HG03571 (cell line): ENCODE results near the gene CELA2B.
"Not testable (repeated sequence)": the region's sequence is repeated elsewhere in the genome, so short reads cannot be mapped to it uniquely, and the experiment has no call there.

ENCODE experiments used
- ATAC-seq: cut with Tn5 transposase; IDR thresholded peaks from one replicate; pipeline ENCODE4 v1.9.1; 2021; ENCODE audit not compliant: unreplicated experiment

The CELA2B gene

GRCh38 chr1:15475752-15476314, at the start of gene CELA2B:
Gene CELA2B, plus strand, starts transcription at chr1:15476104. Its CDS starts 22 bp downstream, at chr1:15476126.
- no peak for ATAC-seq

GRCh38 chr1:15426492-15427279, 49.2 kb upstream of the CELA2B start:
- no peak for ATAC-seq

GRCh38 chr1:15427280-15427666, 48.6 kb upstream of the CELA2B start:
- no peak for ATAC-seq

DNA sequence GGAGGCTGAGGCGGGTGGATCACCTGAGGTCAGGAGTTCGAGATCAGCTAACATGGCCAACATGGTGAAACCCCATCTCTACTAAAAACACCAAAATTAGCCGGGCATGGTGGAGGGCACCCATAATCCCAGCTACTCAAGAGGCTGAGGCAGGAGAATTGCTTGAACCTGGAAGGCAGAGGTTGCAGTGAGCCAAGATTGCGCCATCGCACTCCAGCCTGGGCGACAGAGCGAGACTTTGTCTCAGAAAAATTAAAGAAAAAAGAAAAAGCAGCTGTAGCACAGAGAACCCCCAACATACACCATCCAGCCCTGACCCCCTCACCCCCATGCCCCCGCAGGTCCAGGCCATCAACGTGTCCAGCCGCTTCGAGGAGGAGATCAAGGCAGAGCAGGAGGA, 47.7 kb upstream of the CELA2B start:
- not testable (repeated sequence) for ATAC-seq

GRCh38 chr1:15428815-15429435, 47.0 kb upstream of the CELA2B start:
- no peak for ATAC-seq

DNA sequence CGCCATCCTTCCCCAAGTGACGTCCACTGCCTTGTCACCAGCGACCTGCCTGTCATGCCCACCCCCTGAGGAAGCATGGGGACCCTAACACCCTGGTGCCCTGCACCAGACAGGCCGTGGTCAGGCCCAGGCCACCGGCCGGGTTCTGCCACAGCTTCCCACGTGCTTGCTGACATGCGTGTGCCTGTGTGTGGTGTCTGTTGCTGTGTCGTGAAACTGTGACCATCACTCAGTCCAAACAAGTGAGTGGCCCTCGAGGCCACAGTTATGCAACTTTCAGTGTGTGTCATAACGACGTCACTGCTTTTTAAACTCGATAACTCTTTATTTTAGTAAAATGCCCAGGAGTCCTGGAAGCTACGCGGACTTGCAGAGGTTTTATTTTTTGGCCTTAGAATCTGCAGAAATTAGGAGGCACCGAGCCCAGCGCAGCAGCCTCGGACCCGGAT, 46.2 kb upstream of the CELA2B start:
- no peak for ATAC-seq

GRCh38 chr1:15430787-15431570, 44.9 kb upstream of the CELA2B start:
- no peak for ATAC-seq

- no peak for ATAC-seq
These were observed 44.3 kb upstream of the CELA2B start for GRCh38 chr1:15431571-15431948.

- ATAC-seq: no peak
These were observed 43.6 kb upstream of the CELA2B start for GRCh38 chr1:15432324-15432723.

DNA sequence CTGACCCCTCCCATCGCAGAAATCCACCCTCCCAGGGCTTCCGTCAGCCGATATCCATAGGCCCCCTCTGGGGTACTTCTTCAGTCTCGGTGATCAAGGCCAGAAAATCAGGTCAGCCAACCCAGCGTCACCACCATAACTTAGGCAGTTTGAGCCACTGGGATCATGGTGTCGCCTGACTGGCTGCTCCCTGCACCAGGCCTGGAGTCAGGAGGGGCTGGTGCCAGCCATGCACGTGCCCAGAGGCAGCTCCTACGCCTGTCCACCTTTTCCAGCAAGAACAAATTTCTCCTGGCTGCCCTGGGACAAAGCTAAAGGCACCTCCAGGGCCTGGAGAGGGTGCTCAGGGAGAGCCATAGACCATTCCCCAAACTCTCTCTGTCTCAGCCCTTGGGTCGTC, 42.4 kb upstream of the CELA2B start:
- no peak for ATAC-seq

DNA sequence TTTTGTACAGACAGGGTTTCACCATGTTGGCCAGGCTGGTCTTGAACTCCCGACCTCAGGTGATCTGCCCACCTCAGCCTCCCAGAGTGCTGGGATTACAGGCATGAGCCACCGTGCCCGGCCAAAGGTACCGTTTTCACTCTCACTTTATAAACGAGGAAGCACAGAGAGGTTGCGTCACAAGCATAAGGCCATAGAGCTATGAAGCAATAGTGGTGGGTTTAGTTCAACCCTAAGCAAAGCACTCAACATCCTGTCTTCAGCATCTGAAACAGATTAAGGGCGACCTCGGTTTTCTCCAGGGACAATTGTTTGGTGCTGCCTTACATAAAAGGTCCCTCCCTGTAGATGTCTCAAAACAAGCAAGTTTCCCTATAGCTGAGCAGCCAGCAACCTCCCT, 41.2 kb upstream of the CELA2B start:
- ATAC-seq: not testable (repeated sequence)

GRCh38 chr1:15435239-15436077, 40.4 kb upstream of the CELA2B start:
- ATAC-seq: no peak

GRCh38 chr1:15436881-15437442, 38.9 kb upstream of the CELA2B start:
- no peak for ATAC-seq

DNA sequence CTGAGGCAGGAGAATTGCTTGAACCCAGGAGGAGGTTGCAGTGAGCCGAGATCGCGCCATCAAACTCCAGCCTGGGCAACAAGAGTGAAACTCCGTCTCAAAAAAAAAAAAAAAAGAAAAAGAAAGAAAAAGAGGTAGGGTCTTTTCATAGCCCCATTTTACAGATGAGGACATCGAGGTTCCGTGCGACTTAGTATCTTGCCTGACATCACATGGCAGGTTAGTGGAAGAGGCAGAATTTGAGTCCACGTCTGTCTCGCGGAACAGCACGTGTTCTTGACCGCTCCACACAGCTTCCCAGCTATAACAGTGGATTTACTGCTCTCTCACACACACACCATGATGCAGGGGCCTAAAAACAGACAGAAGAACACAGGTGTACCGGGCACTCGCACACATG, 36.6 kb upstream of the CELA2B start:
- ATAC-seq: no peak

DNA sequence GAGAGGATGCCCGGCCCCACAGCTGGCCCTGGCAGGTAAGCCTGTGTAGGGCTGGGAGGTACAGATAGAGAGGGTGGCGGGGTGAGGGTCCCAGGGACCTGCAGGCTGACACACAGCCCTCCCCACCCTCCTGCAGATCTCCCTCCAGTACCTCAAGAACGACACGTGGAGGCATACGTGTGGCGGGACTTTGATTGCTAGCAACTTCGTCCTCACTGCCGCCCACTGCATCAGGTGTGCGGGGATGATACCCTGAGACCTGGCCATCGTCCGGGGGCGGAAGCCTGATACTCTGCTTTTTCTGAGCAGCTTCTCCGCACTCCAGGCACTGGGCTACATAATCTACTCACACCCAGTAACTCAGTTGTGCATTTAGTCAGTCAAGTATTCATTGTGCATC, 35.5 kb upstream of the CELA2B start:
- no peak for ATAC-seq

DNA sequence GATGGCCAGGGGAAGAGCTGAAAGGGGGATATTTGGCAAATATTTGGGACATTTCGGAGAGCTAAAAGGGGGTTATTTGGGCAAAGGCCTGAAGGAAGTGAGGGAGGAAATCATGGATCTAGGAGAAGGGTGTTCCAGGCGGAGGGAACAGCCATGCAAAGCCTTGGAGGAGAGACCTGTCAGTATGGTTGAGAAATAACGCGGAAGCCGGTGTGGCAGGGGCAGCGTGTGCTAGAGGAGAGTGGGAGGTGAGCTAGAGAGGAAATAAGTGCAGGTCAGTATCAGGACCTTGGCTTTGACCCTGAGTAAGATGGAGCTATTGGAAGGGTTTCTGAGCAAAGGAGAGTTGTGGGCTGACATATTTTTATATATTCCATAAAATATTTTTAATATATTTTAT, 34.7 kb upstream of the CELA2B start:
- no peak for ATAC-seq

DNA sequence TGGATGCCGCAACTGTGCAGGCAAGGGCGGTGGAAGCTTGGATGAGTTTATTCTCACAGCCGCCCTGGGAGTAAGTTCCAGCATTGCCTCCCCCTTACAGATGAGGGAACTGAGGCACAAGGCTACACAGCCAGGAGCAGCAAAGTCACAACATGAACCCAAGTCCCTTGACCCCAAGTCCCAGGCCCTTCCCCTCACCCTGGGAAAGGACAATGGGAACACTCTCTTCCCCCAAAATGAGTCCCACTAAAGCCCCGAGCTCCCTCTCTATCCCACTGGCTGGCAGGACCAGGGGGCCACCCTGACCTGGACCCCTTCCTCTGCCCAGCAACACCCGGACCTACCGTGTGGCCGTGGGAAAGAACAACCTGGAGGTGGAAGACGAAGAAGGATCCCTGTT, 33.8 kb upstream of the CELA2B start:
- no peak for ATAC-seq

DNA sequence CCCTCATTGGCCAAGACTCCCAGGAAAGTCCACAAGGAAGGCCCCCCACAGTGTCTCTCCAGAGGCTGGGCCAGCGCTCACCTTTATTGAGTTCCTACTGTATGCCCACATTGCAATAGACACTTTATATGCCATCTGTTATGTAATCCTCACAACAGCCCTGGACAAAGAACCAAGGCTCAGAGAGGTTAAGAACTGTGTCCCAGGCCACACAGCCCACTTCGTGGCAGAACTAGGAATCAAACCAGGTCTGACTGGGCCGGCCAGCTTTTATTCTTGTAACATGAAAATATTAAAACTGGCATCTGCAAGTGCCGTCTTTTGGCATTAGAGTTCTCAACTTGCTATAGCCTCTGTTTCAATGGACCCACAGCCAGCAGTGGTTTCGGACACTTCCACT, 33.1 kb upstream of the CELA2B start:
- no peak for ATAC-seq

GRCh38 chr1:15443281-15443680, 32.6 kb upstream of the CELA2B start:
- ATAC-seq: no peak
